LNCAP (cell line): ENCODE data around the gene DDX20.

Experiments used
- CTCF ChIP-seq: fragments of 450-650 bp; IDR thresholded peaks from 2 replicates; pipeline ENCODE4 v1.5.1; 2017; ENCODE audit warnings: mild to moderate bottlenecking

Gene DDX20

GRCh38 chr1:111789142-111789541 lies 33.4 kb downstream of the DDX20 start:
- no peak for TF ChIP-seq CTCF

GRCh38 chr1:111789666-111790316 lies 34.1 kb downstream of the DDX20 start:
- TF ChIP-seq CTCF: no peak; the same call in 1 of the 2 replicates

GRCh38 chr1:111791776-111792175 lies 36.1 kb downstream of the DDX20 start:
- no peak for TF ChIP-seq CTCF

GRCh38 chr1:111792249-111792648 lies 36.5 kb downstream of the DDX20 start:
- no peak for TF ChIP-seq CTCF

GRCh38 chr1:111793923-111794322 lies 38.2 kb downstream of the DDX20 start:
- TF ChIP-seq CTCF: no peak

GRCh38 chr1:111795401-111795800 lies 39.7 kb downstream of the DDX20 start:
- TF ChIP-seq CTCF: no peak

- TF ChIP-seq CTCF: no peak
Measured at GRCh38 chr1:111798580-111798979, 42.9 kb downstream of the DDX20 start.
